Caco-2 (cell line): ENCODE data around the gene RAB3B. TPM values are rescaled to one million over a fixed set of nuclear protein-coding genes. Genes with fewer than 3 reads are reported as not detected.

Experiments used
- BruUV-seq: library from RNA; stranded (reverse); fragments of 400-500 nt; replicated peaks from 2 replicates; lab custom pipeline; 2021; lab: Mats Ljungman, UMichigan
- CTCF ChIA-PET: fragments of 300-600 bp; sonication (Branson Sonifier 250); formaldehyde crosslinking; loops from one replicate; lab custom pipeline; 2022; ENCODE audit warnings: antibody characterized with exemption; lab: Charles Lee
- POLR2A ChIA-PET: fragments of 300-600 bp; sonication (Branson Sonifier 250); formaldehyde crosslinking; loops from one replicate; lab custom pipeline; 2022; ENCODE audit warnings: antibody characterized with exemption; lab: Charles Lee
- DNase-seq, 2 experiments: peaks; one replicate each; pipeline versions ENCODE4 v3.0.0 to v3.0.0-alpha.2; 2020 to 2022
- H3K27me3 ChIP-seq: replicated peaks from 2 replicates; pipeline ENCODE4 v1.6.0; 2011; ENCODE audit warnings: low read length; ENCODE audit not compliant: control insufficient read depth, insufficient read depth
- H3K36me3 ChIP-seq: 2 replicates; pipeline ENCODE4 v1.5.1; 2011; ENCODE audit warnings: low read length; ENCODE audit not compliant: control insufficient read depth, insufficient read depth
- H3K4me1 ChIP-seq: fragments of 250-450 bp; sonication (Bioruptor Pico); 2 replicates; pipeline ENCODE4 v1.5.1; 2020; ENCODE audit warnings: mild to moderate bottlenecking
- H3K4me3 ChIP-seq: 2 replicates; pipeline ENCODE4 v1.5.1; 2011; ENCODE audit warnings: low read depth, mild to moderate bottlenecking, control low read depth, low read length
- H3K9me3 ChIP-seq: fragments of 250-450 bp; sonication (Bioruptor Pico); 2 replicates; pipeline ENCODE4 v1.5.1; 2020; ENCODE audit warnings: mild to moderate bottlenecking, moderate library complexity
- H3K27ac Mint-ChIP-seq: one replicate; pipeline ENCODE4 v1.8.0; 2022; ENCODE audit warnings: mixed read lengths; ENCODE audit not compliant: unreplicated experiment
- H3K27me3 Mint-ChIP-seq: one replicate; pipeline ENCODE4 v1.8.0; 2022; ENCODE audit warnings: mixed read lengths; ENCODE audit not compliant: insufficient read depth, unreplicated experiment
- H3K36me3 Mint-ChIP-seq: one replicate; pipeline ENCODE4 v1.8.0; 2022; ENCODE audit warnings: mild to moderate bottlenecking, mixed read lengths; ENCODE audit not compliant: insufficient read depth, unreplicated experiment
- H3K4me1 Mint-ChIP-seq: one replicate; pipeline ENCODE4 v1.8.0; 2022; ENCODE audit warnings: low read depth, mixed read lengths; ENCODE audit not compliant: unreplicated experiment
- H3K4me3 Mint-ChIP-seq: one replicate; pipeline ENCODE4 v1.8.0; 2022; ENCODE audit warnings: mild to moderate bottlenecking, moderate library complexity, mixed read lengths; ENCODE audit not compliant: unreplicated experiment
- H3K9me3 Mint-ChIP-seq: one replicate; pipeline ENCODE4 v1.8.0; 2022; ENCODE audit warnings: mixed read lengths; ENCODE audit not compliant: unreplicated experiment
- CTCF ChIP-seq, 2 experiments: fragments of 200-600 bp in 1 of 2; IDR thresholded peaks; 1 replicate in 1 of 2; 2 replicates in 1 of 2; pipeline versions ENCODE4 v1.5.1 to v1.8.0; 2011 to 2022; ENCODE audit warnings: antibody characterized with exemption in 1 of 2, control low read depth in 1 of 2, inconsistent platforms in 1 of 2, low read depth in 1 of 2, low read length in 1 of 2, mild to moderate bottlenecking in 1 of 2, moderate library complexity in 1 of 2; ENCODE audit not compliant: insufficient read depth in 1 of 2, severe bottlenecking in 1 of 2, unreplicated experiment in 1 of 2
- intact Hi-C: fragments of 100-400 bp; cut with micrococcal nuclease; formaldehyde crosslinking; loops from one replicate; pipeline ENCODE4 v1.10.0; 2022; ENCODE audit not compliant: unreplicated experiment
- total RNA-seq: library from RNA; stranded (reverse); gene quantifications from 2 replicates; pipeline ENCODE4 v1.2.3, GENCODE V29; 2022

Gene RAB3B
- total RNA-seq, 1 experiment from 2014 or later, result 11.6 TPM

GRCh38 chr1:51989582-51990477 lies 670 bp downstream of the RAB3B start:
- H3K27me3 ChIP-seq, result no peaks in the 10 kb centered on the region
- POLR2A ChIA-PET, result no interaction called here
- DNase-seq, result no peak
- Mint-ChIP-seq H3K27me3 (no peaks in the 10 kb centered on the region), H3K27ac (no peak overlapping the region), H3K4me3 (peak overlapping the region; percentile 65), H3K4me1 (peaks cover 16% of the 10 kb centered on the region), H3K9me3 (no peaks in the 10 kb centered on the region), H3K36me3 (no peaks in the 10 kb centered on the region)
- no peaks in the 10 kb centered on the region for H3K9me3 ChIP-seq
- no peaks in the 10 kb centered on the region for H3K36me3 ChIP-seq
- no peak for TF ChIP-seq CTCF (IDR thresholded peaks at IDR 0.05; ENCODE audit: insufficient read depth in 1 of 2, low read depth in 1 of 2, low read length in 1 of 2, severe bottlenecking in 1 of 2, unreplicated experiment in 1 of 2)
- intact Hi-C loops, result no loop called here
- H3K4me1 ChIP-seq, result no peaks in the 10 kb centered on the region
- no TSS peak for BruUV-seq
- peak overlapping the region; percentile 59 for H3K4me3 ChIP-seq
- CTCF ChIA-PET, result interaction anchor here (0.6 kb wide), 1 partner anchor 82 kb away, joined by 4 read pairs; no protein-coding TSS in a partner anchor

GRCh38 chr1:51988254-51988653 lies 2.2 kb downstream of the RAB3B start:
- POLR2A ChIA-PET, result interaction anchor here (0.5 kb wide), 1 partner anchor 700 kb away, joined by 5 read pairs; no protein-coding TSS in a partner anchor

GRCh38 chr1:51986718-51987117 lies 3.8 kb downstream of the RAB3B start:
- no peak for DNase-seq
- intact Hi-C loops, result no loop called here
- no peak for TF ChIP-seq CTCF (IDR thresholded peaks at IDR 0.05; ENCODE audit: insufficient read depth in 1 of 2, low read depth in 1 of 2, low read length in 1 of 2, severe bottlenecking in 1 of 2, unreplicated experiment in 1 of 2)
- no peak overlapping the region for H3K4me3 Mint-ChIP-seq
- H3K4me1 ChIP-seq, result no peaks in the 10 kb centered on the region
- no peaks in the 10 kb centered on the region for H3K27me3 ChIP-seq
- no peaks in the 10 kb centered on the region for H3K36me3 ChIP-seq
- peaks cover 16% of the 10 kb centered on the region for H3K4me1 Mint-ChIP-seq
- CTCF ChIA-PET, result no interaction called here
- no peaks in the 10 kb centered on the region for H3K9me3 Mint-ChIP-seq
- no peaks in the 10 kb centered on the region for H3K36me3 Mint-ChIP-seq
- no peak overlapping the region for H3K27ac Mint-ChIP-seq
- BruUV-seq, result no TSS peak
- POLR2A ChIA-PET, result no interaction called here
- H3K27me3 Mint-ChIP-seq, result no peaks in the 10 kb centered on the region
- no peaks in the 10 kb centered on the region for H3K9me3 ChIP-seq
- H3K4me3 ChIP-seq, result no peak overlapping the region

More at GRCh38 chr1:51988254-51988653, 2.2 kb downstream of the RAB3B start:
- H3K27me3 ChIP-seq, result no peaks in the 10 kb centered on the region
- Mint-ChIP-seq H3K9me3 (no peaks in the 10 kb centered on the region), H3K4me1 (peaks cover 16% of the 10 kb centered on the region), H3K27me3 (no peaks in the 10 kb centered on the region), H3K4me3 (no peak overlapping the region), H3K36me3 (no peaks in the 10 kb centered on the region), H3K27ac (no peak overlapping the region)
- no peak for TF ChIP-seq CTCF (IDR thresholded peaks at IDR 0.05; ENCODE audit: insufficient read depth in 1 of 2, low read depth in 1 of 2, low read length in 1 of 2, severe bottlenecking in 1 of 2, unreplicated experiment in 1 of 2)
- CTCF ChIA-PET, result interaction anchor here (0.6 kb wide), 1 partner anchor 103 kb away, joined by 5 read pairs; no protein-coding TSS in a partner anchor
- no TSS peak for BruUV-seq
- no peaks in the 10 kb centered on the region for H3K36me3 ChIP-seq
- no peaks in the 10 kb centered on the region for H3K9me3 ChIP-seq
- intact Hi-C loops, result no loop called here
- no peaks in the 10 kb centered on the region for H3K4me1 ChIP-seq
- no peak for DNase-seq
- H3K4me3 ChIP-seq, result no peak overlapping the region
